Measurements from ENCODE around the gene IDH3A.

The IDH3A gene

GRCh38 chr15:78164010-78164409 is 14.8 kb downstream of the IDH3A start:
- DNase-seq (ENCODE audit: low read depth in 2 of 2), result no peak

- DNase-seq (ENCODE audit: low read depth in 2 of 2), result no peak
These were observed 18.2 kb downstream of the IDH3A start for GRCh38 chr15:78167227-78167888.

GRCh38 chr15:78168608-78169007 is 19.4 kb downstream of the IDH3A start:
- no peak for DNase-seq (ENCODE audit: low read depth in 2 of 2)

GRCh38 chr15:78170848-78171773 is 21.9 kb downstream of the IDH3A start:
- no peak for DNase-seq (ENCODE audit: low read depth in 2 of 2)

- no peak for DNase-seq (ENCODE audit: low read depth in 2 of 2)
These were observed 22.8 kb downstream of the IDH3A start for GRCh38 chr15:78171864-78172472.

- no peak for DNase-seq (ENCODE audit: low read depth in 2 of 2)
These were observed 25.2 kb downstream of the IDH3A start for GRCh38 chr15:78174401-78174800.

- DNase-seq (ENCODE audit: low read depth in 2 of 2), result no peak
These were observed 26.2 kb downstream of the IDH3A start for GRCh38 chr15:78175330-78175729.

GRCh38 chr15:78177447-78177873 is 28.3 kb downstream of the IDH3A start:
- no peak for DNase-seq (ENCODE audit: low read depth in 2 of 2)

GRCh38 chr15:78178064-78178463 is 28.9 kb downstream of the IDH3A start:
- DNase-seq (ENCODE audit: low read depth in 2 of 2), result no peak

GRCh38 chr15:78179286-78179840 is 30.2 kb downstream of the IDH3A start:
- DNase-seq (ENCODE audit: low read depth in 2 of 2), result no peak

- no peak for DNase-seq (ENCODE audit: low read depth in 2 of 2)
These were observed 30.7 kb downstream of the IDH3A start for GRCh38 chr15:78179906-78180305.

- DNase-seq (ENCODE audit: low read depth in 2 of 2), result no peak
These were observed 33.2 kb downstream of the IDH3A start for GRCh38 chr15:78182336-78182700.

- DNase-seq (ENCODE audit: low read depth in 2 of 2), result no peak
These were observed 33.7 kb downstream of the IDH3A start for GRCh38 chr15:78182821-78183220.

GRCh38 chr15:78192826-78193594 is 43.8 kb downstream of the IDH3A start:
- DNase-seq (ENCODE audit: low read depth in 2 of 2), result no peak

GRCh38 chr15:78193731-78194567 is 44.8 kb downstream of the IDH3A start:
- DNase-seq (ENCODE audit: low read depth in 2 of 2), result no peak

GRCh38 chr15:78194568-78194925 is 45.4 kb downstream of the IDH3A start:
- no peak for DNase-seq (ENCODE audit: low read depth in 2 of 2)

GRCh38 chr15:78195735-78196201 is 46.6 kb downstream of the IDH3A start:
- no peak for DNase-seq (ENCODE audit: low read depth in 2 of 2)

GRCh38 chr15:78197632-78198031 is 48.5 kb downstream of the IDH3A start:
- DNase-seq (ENCODE audit: low read depth in 2 of 2), result no peak

- DNase-seq (ENCODE audit: low read depth in 2 of 2), result no peak
These were observed 51.2 kb downstream of the IDH3A start for GRCh38 chr15:78200276-78200930.

Data from stimulated activated CD8-positive, alpha-beta memory T cell treated with anti-CD3 and anti-CD28 coated beads, Interleukin-7, amount 100 ng/mL, for 4 hours (primary cell).